G401.6 (cell line): Measurements from ENCODE around the gene CTRB2.
"Not testable (repeated sequence)": the region's sequence is repeated elsewhere in the genome, so short reads cannot be mapped to it uniquely, and the experiment has no call there.

Experiments
- FAIRE-seq: peaks from 2 replicates; lab custom pipeline; 2012; peaks lifted over from hg19 to GRCh38; lab: Jason Lieb, UNC

CTRB2 gene

GRCh38 chr16:75205438-75205837 lies 1.5 kb downstream of the CTRB2 start:
- FAIRE-seq, result not testable (repeated sequence)

GRCh38 chr16:75204905-75205304 lies 2.1 kb downstream of the CTRB2 start:
- FAIRE-seq, result not testable (repeated sequence)

DNA sequence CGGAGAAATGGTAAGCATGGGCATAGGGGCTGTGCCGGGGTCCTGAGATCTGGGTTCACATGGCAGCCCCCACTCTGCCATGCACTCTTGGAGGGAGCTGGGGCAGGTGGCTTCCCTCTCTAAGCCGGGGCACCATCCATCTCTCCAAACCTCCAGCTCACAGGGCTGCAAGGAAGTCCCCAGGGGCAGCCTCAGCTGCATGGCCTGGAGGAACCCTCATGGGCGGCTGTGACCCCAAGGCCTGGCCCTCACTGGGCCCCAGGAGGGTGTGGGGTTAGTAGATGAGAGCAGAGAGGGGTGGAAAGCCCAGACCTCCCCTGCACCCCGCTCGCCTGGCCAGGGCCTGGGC lies 2.6 kb downstream of the CTRB2 start:
- FAIRE-seq, result no peak

DNA sequence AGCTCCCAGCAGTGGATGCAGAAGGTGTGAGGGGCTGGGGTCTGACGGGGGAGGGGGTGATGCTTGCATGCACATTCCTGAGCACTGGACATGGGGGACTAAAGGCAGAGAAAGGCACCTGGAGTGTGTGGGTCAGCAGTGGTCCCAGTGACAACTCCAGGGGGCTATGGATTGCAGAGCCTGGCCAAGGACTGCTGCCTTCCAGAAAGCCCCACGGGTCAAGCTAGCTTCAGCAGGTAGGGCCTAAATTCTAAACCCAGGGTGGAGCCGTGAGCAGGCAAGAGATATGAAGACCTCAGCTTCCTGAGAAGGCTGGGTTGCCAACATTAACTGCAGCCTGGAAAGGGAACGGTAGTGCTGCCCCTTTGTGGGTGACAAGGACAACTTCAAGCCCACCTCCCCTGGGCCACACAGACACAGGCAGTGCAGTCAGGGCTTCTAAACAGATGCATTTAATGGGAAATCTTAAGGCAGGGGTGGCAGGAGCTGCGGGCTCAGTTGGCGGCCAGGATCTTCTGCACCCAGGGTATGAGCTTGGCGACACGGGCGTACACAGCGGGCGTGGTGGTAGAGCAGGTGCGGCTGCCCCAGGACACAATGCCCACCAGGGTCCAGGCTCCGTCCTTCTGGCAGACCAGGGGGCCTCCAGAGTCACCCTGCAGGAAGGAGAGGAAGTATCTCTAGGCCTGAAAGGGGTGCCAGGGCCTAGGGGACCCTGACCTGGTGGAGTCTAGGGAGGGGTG lies 3.1 kb downstream of the CTRB2 start:
- no peak for FAIRE-seq

DNA sequence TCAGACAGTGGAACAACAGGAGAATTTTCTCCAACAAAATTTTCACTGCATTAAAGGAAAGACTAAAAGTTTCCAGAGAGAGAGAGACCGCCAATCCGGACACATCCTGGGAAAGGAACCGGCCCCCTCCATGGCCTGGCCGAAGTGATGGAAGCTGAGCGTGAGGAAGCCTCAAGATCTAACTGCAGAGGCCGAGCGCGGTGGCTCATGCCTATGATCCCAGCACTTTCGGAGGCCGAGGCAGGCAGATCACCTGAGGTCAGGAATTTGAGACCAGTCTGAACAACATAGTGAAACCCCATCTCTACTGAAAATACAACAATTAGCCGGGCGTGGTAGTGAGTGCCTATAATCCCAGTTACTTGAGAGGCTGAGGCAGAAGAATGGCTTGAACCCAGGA lies 3.9 kb downstream of the CTRB2 start:
- no peak for FAIRE-seq

- no peak for FAIRE-seq
These were observed 4.8 kb downstream of the CTRB2 start for GRCh38 chr16:75202069-75202590.

- FAIRE-seq, result no peak
These were observed 8.8 kb downstream of the CTRB2 start for GRCh38 chr16:75198135-75198600.

- FAIRE-seq, result no peak
These were observed 9.3 kb downstream of the CTRB2 start for GRCh38 chr16:75197522-75198134.

DNA sequence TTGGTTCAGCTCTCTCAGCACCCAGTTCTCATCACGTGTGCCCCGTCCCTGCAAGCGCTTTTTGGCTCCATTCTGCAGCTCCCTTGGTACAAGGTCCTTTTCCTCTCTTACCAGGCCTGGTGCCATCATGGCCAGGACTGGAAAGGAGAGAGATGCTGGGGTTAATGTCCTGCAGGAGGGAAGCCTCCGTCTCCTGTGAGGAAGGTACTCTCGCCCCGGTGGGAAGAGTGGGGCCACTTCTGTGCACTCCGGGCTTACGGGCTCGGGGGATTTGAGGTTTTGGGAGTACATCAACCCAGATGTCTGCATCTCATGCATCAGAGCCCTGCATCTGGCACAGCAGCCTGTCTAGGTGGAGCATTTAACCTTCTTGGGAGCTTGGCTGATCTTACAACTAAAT lies 10.1 kb downstream of the CTRB2 start:
- no peak for FAIRE-seq

GRCh38 chr16:75195811-75196790 lies 10.9 kb downstream of the CTRB2 start:
- FAIRE-seq, result no peak

DNA sequence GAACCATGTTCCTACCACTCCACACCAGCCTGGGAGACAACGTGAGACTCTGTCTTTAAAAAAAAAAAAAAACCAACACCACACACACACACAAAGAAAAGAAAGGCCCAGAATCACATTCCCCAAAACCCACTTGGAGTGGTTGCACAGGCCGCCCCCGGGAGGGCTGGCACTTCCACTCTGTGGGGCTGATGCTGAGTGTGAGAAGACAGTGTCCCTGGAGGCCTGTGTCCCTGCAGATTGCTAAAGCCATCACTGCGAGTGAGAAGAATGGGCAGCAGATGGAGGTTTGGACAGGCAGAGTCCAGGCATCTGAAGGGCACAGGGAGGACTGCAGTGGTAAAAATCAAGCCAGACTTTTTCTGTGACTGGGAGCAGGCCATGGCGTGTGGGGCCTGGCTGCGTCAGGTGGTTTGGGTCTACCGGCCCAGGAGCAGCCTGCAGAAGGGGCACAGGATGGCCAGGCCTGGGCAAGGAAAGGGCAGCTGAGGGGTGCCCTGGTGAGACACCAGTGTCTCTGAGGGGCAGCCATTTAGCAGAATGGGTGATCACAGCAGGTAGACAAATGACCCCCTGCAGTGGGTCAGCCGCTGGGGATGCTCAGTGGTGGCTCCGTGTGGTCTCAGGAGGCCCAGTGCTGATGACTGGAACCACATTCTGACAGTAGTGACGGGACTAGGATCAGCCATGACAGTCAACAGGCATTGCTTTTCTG lies 13.1 kb downstream of the CTRB2 start:
- no peak for FAIRE-seq

- no peak for FAIRE-seq
These were observed 13.7 kb downstream of the CTRB2 start for GRCh38 chr16:75193265-75193650.

DNA sequence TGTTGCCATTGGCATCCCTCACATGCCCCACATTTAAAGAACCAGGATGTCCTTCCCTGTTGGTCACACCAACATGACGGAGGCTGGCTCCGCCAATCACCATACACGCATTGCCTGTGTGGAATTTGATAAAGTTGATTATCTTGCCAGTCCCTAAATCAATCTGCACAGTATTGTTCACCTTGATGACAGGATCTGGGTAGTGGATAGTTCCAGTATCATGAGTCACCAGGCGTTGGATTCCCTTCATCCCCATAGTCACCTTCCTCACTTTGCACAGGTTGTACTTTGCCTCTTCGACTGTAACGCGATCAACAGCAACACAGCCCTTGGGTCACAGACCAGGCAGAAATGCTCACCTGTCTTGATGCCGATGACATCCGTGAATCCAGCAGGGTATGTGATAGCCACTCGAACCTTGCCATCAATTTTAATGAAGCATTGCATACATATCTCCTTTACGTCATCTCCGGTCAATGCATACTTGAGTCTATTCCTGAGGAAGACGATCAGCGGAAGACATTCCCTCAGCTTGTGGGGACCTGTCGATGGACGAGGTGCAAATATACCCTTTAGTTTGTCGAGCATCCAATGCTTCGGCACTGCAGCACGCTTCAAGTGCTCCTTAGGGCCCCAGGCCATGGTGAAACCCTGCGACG lies 14.2 kb downstream of the CTRB2 start:
- FAIRE-seq, result no peak

- no peak for FAIRE-seq
These were observed 17.2 kb downstream of the CTRB2 start for GRCh38 chr16:75189638-75190245.

DNA sequence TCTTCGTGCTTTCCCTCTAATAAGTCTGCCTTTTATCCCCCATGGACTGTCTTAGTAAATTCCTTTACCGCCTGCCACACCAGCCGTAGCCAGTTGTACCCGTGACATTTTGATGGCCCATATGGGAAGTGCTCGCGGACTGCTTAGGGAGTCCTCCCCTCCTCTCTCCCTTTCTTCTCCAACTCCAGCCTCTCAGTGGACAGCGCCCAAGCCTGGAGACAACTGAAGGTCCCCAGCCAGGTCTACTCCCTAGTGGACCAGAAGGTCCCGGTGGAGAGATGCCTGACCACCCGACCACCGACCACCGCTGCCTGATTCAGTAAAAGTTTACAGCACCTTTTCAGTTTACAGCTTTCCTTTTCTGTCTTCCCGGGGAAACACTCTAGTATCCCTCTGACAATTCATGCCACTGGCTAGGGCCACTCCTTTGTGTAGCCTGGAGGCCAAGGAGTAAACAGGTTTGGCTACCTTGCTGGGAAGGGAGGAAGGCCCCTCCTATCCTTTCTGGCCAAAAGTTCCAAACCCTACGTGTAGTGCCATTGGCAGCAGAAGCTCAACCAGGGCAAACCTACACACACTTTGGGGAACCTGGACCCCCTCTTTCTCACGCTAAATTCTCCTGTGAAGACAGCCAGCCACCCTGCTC lies 18.0 kb downstream of the CTRB2 start:
- FAIRE-seq, result no peak

DNA sequence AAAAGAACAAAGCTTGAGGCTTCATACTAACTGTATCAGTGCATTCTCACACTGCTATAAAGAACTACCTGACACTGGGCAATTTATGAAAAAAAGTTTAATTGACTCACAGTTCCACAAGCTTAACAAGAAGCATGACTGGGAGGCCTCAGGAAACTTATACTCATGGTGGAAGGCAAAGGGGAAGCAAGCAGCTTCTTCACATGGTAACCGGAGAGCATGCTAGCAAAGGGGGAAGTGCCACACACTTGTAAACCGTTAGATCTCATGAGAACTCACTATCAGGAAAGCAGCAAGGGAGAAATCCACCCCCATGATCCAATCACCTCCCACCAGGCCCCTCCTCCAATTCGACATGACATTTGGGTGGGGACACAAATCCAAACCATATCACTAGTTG lies 25.3 kb downstream of the CTRB2 start:
- FAIRE-seq, result no peak

DNA sequence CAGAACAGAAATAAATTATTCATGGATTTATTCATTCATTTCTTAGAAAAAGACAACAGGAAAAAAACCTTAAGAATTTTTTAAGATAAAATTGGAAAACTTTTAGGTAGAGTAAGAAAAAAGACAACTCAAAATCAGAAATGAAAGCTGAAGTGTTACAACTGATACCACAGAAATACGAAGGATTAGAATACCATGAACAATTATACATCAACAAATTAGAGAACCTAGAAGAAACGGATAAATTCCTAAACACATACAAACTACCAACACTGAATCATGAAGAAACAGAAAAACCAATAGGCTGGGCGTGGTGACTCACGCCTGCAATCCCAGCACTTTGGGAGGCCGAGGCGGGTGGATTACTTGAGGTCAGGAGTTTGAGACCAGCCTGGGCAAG lies 27.8 kb downstream of the CTRB2 start:
- FAIRE-seq, result no peak

DNA sequence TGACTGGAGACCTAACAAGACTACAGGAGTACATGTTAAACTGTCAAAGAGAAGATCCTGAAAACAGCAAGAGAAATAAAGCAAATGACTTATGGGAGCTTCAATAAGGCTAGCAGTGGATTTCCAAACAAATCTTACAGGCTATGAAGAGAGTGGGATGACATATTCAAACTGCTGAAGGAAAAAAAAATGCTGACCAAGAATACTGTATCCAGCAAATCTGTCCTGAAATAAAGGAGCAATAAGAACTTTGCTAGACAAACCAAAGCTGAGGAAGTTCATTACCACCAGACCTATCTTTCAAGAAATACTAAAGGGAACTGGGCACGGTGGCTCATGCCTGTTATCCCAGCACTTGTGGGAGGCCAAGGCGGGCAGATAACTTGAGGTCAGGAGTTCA lies 30.0 kb downstream of the CTRB2 start:
- FAIRE-seq, result no peak

DNA sequence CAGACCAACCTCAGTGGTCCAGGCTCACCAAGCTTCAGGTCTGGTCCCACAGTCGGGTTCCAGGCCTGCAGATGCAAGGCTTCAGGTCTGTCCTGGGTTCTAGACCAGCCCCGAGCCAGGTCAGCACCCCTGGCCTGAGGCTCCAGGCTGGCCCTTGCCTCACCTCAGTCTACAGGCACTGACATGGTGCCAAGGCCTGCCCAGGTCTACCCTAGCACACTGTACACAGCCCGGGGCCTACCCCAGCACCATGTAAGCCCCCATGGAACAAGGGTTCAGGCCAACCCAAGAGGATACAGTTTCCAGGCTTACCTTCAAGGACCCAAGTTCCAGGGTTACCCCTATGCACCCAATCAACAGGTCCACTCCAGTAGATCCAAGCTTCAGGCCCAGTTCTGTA lies 31.9 kb downstream of the CTRB2 start:
- FAIRE-seq, result no peak

GRCh38 chr16:75172578-75172977 lies 34.4 kb downstream of the CTRB2 start:
- no peak for FAIRE-seq
